HepG2 (cell line): ENCODE results near the gene CEP120. TPM values are rescaled to one million over a fixed set of nuclear protein-coding genes. Genes with fewer than 3 reads are reported as not detected.

Experiments
- ATAC-seq: fragments of 200-7000 bp; cut with Tn5 transposase; 3 replicates; pipeline ENCODE4 v1.9.1; 2020; ENCODE audit warnings: mild to moderate bottlenecking, moderate library complexity
- BruUV-seq: library from RNA; stranded (reverse); fragments of 400-500 nt; replicated peaks from 2 replicates; lab custom pipeline; 2021; lab: Mats Ljungman, UMichigan
- CTCF ChIA-PET: fragments of 300-600 bp; formaldehyde crosslinking; extraction: SDS; loops from one replicate; lab custom pipeline; 2021; ENCODE audit warnings: low total read pairs, inconsistent platforms, low intra/inter-chr PET ratio; lab: Yijun Ruan, JAX
- POLR2A ChIA-PET: fragments of 350-600 bp; sonication (Branson Sonifier 250); formaldehyde crosslinking; loops from one replicate; lab custom pipeline; 2020; ENCODE audit warnings: antibody characterized with exemption, inconsistent platforms; lab: Yijun Ruan, JAX
- DNase-seq: peaks from one replicate; pipeline ENCODE4 v3.0.0-alpha.2; 2015; ENCODE audit warnings: low spot score
- FAIRE-seq: peaks from 3 replicates; lab custom pipeline; 2011; peaks lifted over from hg19 to GRCh38; lab: Jason Lieb, UNC
- H2AFZ ChIP-seq: one replicate; pipeline ENCODE4 v1.6.1; 2011; ENCODE audit warnings: low read length, inconsistent platforms
- H3K27ac ChIP-seq: fragments of 300-600 bp; 3 replicates; pipeline ENCODE4 v1.8.0; 2011; ENCODE audit warnings: mixed run types, mild to moderate bottlenecking, mixed read lengths, low read length, inconsistent platforms; ENCODE audit not compliant: insufficient read depth; ENCODE audit errors: extremely low read length
- H3K27me3 ChIP-seq, 2 experiments: fragments of 200-600 bp in 1 of 2; 2 replicates in 1 of 2; 3 replicates in 1 of 2; pipeline versions ENCODE4 v1.6.0 to v1.8.0; 2011; ENCODE audit warnings: low read length in 2 of 2, mild to moderate bottlenecking in 2 of 2, moderate library complexity in 2 of 2, inconsistent platforms in 1 of 2; ENCODE audit not compliant: insufficient read depth in 2 of 2, control insufficient read depth in 1 of 2
- H3K36me3 ChIP-seq, 2 experiments: fragments of 200-600 bp in 1 of 2; replicated peaks in 1 of 2; 2 replicates in 1 of 2; 3 replicates in 1 of 2; pipeline versions ENCODE4 v1.5.1 to v1.8.0; 2011; ENCODE audit warnings: low read length in 2 of 2, inconsistent platforms in 1 of 2; ENCODE audit not compliant: insufficient read depth in 2 of 2, control insufficient read depth in 1 of 2
- H3K4me1 ChIP-seq: 2 replicates; pipeline ENCODE4 v1.5.1; 2012; ENCODE audit warnings: low read length, inconsistent platforms; ENCODE audit not compliant: insufficient read depth
- H3K4me2 ChIP-seq: 2 replicates; pipeline ENCODE4 v1.6.0; 2011; ENCODE audit warnings: low read depth, low read length, inconsistent platforms
- H3K4me3 ChIP-seq, 3 experiments: fragments of 200-600 bp in 1 of 3; sonication (generic), shearing (Covaris generic) in 1 of 3; replicated peaks in 1 of 3; 2 replicates each; pipeline ENCODE4 v1.5.1; 2011 to 2016; ENCODE audit warnings: low read length in 3 of 3, inconsistent platforms in 2 of 3, low read depth in 2 of 3, mild to moderate bottlenecking in 2 of 3, control low read depth in 1 of 3, mixed read lengths in 1 of 3; ENCODE audit not compliant: insufficient read depth in 1 of 3
- H3K79me2 ChIP-seq: one replicate; pipeline ENCODE4 v1.6.1; 2011; ENCODE audit warnings: low read length, inconsistent platforms; ENCODE audit not compliant: insufficient read depth
- H3K9ac ChIP-seq: 2 replicates; pipeline ENCODE4 v1.6.0; 2011; ENCODE audit warnings: mild to moderate bottlenecking, low read depth, low read length, inconsistent platforms; ENCODE audit not compliant: insufficient read depth
- H3K9me3 ChIP-seq: 2 replicates; pipeline ENCODE4 v1.5.1; 2012; ENCODE audit warnings: mild to moderate bottlenecking, low read length
- H4K20me1 ChIP-seq: 2 replicates; pipeline ENCODE4 v1.6.0; 2011; ENCODE audit warnings: inconsistent platforms, mild to moderate bottlenecking, low read length, moderate library complexity; ENCODE audit not compliant: insufficient read depth
- ATF5 ChIP-seq: sonication (generic); formaldehyde crosslinking; IDR thresholded peaks from 2 replicates; pipeline ENCODE4 v1.4.0; 2020; ENCODE audit warnings: mild to moderate bottlenecking, low read depth, missing genetic modification reagents
- BCL3 ChIP-seq: sonication (generic); formaldehyde crosslinking; IDR thresholded peaks from 2 replicates; pipeline ENCODE4 v1.5.1; 2020; ENCODE audit warnings: mild to moderate bottlenecking, missing genetic modification reagents, moderate library complexity
- GZF1 ChIP-seq: sonication (generic); formaldehyde crosslinking; IDR thresholded peaks from 2 replicates; pipeline ENCODE4 v1.5.1; 2020; ENCODE audit warnings: mild to moderate bottlenecking, missing genetic modification reagents
- KDM6A ChIP-seq: IDR thresholded peaks from 2 replicates; pipeline ENCODE4 v1.6.1; 2016; ENCODE audit warnings: low read depth
- PRDM10 ChIP-seq: sonication (generic); formaldehyde crosslinking; IDR thresholded peaks from 2 replicates; pipeline ENCODE4 v1.4.0; 2020; ENCODE audit warnings: low read depth, missing genetic modification reagents
- SKI ChIP-seq: fragments of 450-650 bp; IDR thresholded peaks from one replicate; pipeline ENCODE4 v1.6.1; 2018; ENCODE audit warnings: mild to moderate bottlenecking; ENCODE audit not compliant: partially characterized antibody
- SNAPC5 ChIP-seq: sonication (generic); formaldehyde crosslinking; IDR thresholded peaks from 2 replicates; pipeline ENCODE4 v1.8.1; 2023; ENCODE audit warnings: mild to moderate bottlenecking, missing genetic modification reagents, borderline replicate concordance
- TERF1 ChIP-seq: sonication (generic); formaldehyde crosslinking; IDR thresholded peaks from 2 replicates; pipeline ENCODE4 v1.8.0; 2022; ENCODE audit warnings: mild to moderate bottlenecking, missing genetic modification reagents, moderate library complexity
- ZFY ChIP-seq: sonication (generic); formaldehyde crosslinking; IDR thresholded peaks from 2 replicates; pipeline ENCODE4 v1.4.0; 2020; ENCODE audit warnings: missing genetic modification reagents
- ZNF383 ChIP-seq: sonication (generic); formaldehyde crosslinking; IDR thresholded peaks from 2 replicates; pipeline ENCODE4 v1.4.0; 2020; ENCODE audit warnings: missing genetic modification reagents, mild to moderate bottlenecking, borderline replicate concordance
- ZNF788 ChIP-seq: sonication (generic); formaldehyde crosslinking; IDR thresholded peaks from 2 replicates; pipeline ENCODE4 v1.5.0; 2020; ENCODE audit warnings: mild to moderate bottlenecking, missing genetic modification reagents, borderline replicate concordance
- WGBS: methylation state at CpG from one replicate; pipeline ENCODE4 v1.1.6; 2017; ENCODE audit warnings: low lambda C conversion rate; 5-methylcytosine and 5-hydroxymethylcytosine counted together
- in situ Hi-C: cut with HindIII; loops from 2 replicates; pipeline ENCODE4 v1.10.0; 2017; ENCODE audit warnings: low pct_unique_long_range_greater_than_20kb; ENCODE audit not compliant: extremely low pct_ligation_motif_present
- intact Hi-C: fragments of 100-400 bp; cut with micrococcal nuclease; formaldehyde crosslinking; loops from one replicate; pipeline ENCODE4 v1.10.0; 2022; ENCODE audit not compliant: unreplicated experiment
- polyA plus RNA-seq, 8 experiments: library from polyadenylated mRNA; depleted of rRNA in 3 of 8; stranded (reverse) in 7 of 8; unstranded in 1 of 8; fragments of >200 nt; fragmentation: Illumina TruSeq in 4 of 8; extraction: Trizol in 4 of 8; gene quantifications; 2 replicates each; pipeline versions ENCODE4 v1.2.1 to v1.2.3, GENCODE V29; 2011 to 2016; ENCODE audit warnings: low read depth in 4 of 8, missing spikeins in 1 of 8, mixed read lengths in 1 of 8; ENCODE audit not compliant: insufficient read depth in 1 of 8
- total RNA-seq, 5 experiments: library from RNA; depleted of rRNA; stranded (reverse); fragments of >200 nt; fragmentation: Illumina TruSeq; extraction: Trizol; gene quantifications; 2 replicates each; pipeline ENCODE4 v1.2.3, GENCODE V29; 2016; ENCODE audit warnings: low read depth in 1 of 5

Gene CEP120
- total and polyA plus RNA-seq, 2 of the 13 experiments (the other 11 are each of a cell fraction or from before 2014, with no cell fraction given) = 8.0 to 14.7 TPM

GRCh38 chr5:123444016-123444415 lies 20.8 kb upstream of the CEP120 start:
- no peak for ATAC-seq
- H3K27ac ChIP-seq = no peak overlapping the region
- no peaks in the 10 kb centered on the region for H3K9me3 ChIP-seq
- H3K27me3 ChIP-seq = peaks cover 0 to 3% of the 10 kb centered on the region in 2 experiments; a peak in 1 of 5 replicates
- POLR2A ChIA-PET = no interaction called here
- TF ChIP-seq KDM6A = no peak
- H4K20me1 ChIP-seq = no peaks in the 10 kb centered on the region
- no peak overlapping the region for H2AFZ ChIP-seq
- no peak overlapping the region for H3K4me3 ChIP-seq
- no peaks in the 10 kb centered on the region for H3K36me3 ChIP-seq
- CTCF ChIA-PET = no interaction called here
- in situ Hi-C loops = no loop called here
- H3K4me1 ChIP-seq = no peaks in the 10 kb centered on the region
- no peak overlapping the region for H3K4me2 ChIP-seq
- no peak overlapping the region for H3K9ac ChIP-seq
- no TSS peak for BruUV-seq
- intact Hi-C loops = no loop called here
- no peak for DNase-seq
- no peaks in the 10 kb centered on the region for H3K79me2 ChIP-seq
- no peak for FAIRE-seq
- 2% methylated on average over 3 of the region's 3 CpGs for WGBS

GRCh38 chr5:123441408-123441807 lies 18.2 kb upstream of the CEP120 start:
- DNase-seq = no peak
- CTCF ChIA-PET = no interaction called here
- Histone ChIP-seq H3K27me3 (peaks cover 0 to 3% of the 10 kb centered on the region in 2 experiments; a peak in 1 of 5 replicates), H3K9me3 (no peaks in the 10 kb centered on the region), H3K4me1 (no peaks in the 10 kb centered on the region), H3K27ac (no peak overlapping the region), H3K79me2 (no peaks in the 10 kb centered on the region), H3K4me2 (no peak overlapping the region), H4K20me1 (no peaks in the 10 kb centered on the region), H2AFZ (no peak overlapping the region), H3K9ac (no peak overlapping the region), H3K4me3 (no peak overlapping the region), H3K36me3 (no peaks in the 10 kb centered on the region)
- POLR2A ChIA-PET = no interaction called here
- WGBS = 75% methylated on average over 1 of the region's 1 CpG
- in situ Hi-C loops = no loop called here
- TF ChIP-seq ATF5 (CRISPR knock-in tag) (no peak), GZF1 (CRISPR knock-in tag) (no peak), ZNF788 (CRISPR knock-in tag) (no peak), TERF1 (CRISPR knock-in tag) (no peak), ZFY (CRISPR knock-in tag) (no peak), ZNF383 (CRISPR knock-in tag) (no peak), SNAPC5 (CRISPR knock-in tag) (no peak), PRDM10 (no peak), BCL3 (CRISPR knock-in tag) (no peak), SKI (no peak)
- no peak for FAIRE-seq
- intact Hi-C loops = no loop called here
- no TSS peak for BruUV-seq
- no peak for ATAC-seq
